ENCODE measurements around the gene ZBTB16. TPM values are rescaled to one million over a fixed set of nuclear protein-coding genes. Genes with fewer than 3 reads are reported as not detected.

The ZBTB16 gene
- total RNA-seq, 1 donor from 2014 or later: 0.53 TPM

DNA sequence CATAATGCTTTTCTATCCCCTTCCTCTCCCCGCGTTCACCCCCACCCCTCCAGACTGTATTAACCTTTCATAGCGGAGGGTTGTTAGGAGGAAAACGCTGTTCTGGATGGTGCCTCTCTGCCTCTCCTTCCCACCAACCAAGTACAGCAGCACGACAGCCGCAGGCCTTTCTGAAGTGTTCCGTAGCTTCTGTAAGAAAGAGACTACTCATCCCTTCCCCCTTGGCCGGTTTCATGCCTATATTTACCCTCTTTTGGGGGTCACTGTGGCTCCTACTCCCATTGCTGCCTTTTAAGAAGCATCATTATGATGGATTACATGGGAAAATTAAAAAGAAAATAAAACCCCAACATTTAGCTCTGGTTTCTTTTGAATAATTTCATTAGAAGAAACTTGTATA lies 46.5 kb downstream of the ZBTB16 start:
- DNase-seq (ENCODE audit: low read depth): no peak

DNA sequence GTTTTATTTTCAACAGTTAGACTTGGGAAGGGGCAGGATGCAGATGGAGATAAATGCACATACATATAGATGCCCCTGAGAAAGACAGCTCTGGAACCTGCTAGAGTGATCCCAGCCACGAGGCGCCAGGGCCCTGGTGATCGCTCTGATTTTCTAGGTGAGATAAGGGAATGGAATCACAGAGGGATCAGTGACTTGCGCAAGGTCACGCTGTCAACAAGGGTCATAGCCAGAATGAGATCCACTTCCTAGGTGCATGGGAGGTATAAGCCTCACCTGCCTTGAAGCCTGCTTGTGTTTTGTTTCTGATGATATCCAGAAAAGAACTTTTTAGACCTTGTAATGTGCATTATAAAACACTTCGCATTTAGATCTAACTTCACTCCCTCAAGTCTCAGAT lies 47.5 kb downstream of the ZBTB16 start:
- no peak for DNase-seq (ENCODE audit: low read depth)

DNA sequence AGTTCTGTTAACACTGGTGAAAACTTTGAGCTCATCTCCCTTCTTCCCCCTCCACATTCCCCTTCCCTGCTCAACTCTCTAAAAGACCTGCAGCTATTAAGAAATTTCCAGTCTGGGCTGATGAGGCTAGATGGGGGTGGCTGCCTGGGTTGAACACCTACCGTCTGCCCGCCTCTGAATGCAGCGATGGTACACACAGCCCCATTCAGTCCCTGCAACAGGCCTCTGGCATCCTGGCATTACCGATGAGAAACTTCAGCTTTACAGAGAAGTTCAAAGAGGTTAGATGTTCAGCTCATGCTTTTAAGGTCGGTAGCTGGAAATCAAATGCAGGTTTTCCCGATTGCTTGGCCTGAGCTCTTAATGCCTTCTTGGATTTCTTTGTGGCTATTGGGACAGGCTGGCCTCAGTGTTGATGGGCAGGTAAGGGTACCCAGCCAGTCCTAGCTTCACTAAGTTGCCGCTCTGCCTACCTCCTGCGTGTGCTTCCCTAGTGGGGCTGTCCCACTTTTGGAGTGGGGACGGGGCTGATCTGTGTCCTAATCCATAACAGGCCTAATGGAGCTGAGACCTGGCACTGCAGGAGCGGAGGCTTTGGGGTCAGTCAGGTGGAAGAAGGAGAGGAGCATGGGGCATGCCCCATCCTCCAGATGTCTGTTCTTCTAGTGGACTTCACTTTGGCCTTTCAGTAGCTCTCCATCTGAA lies 49.1 kb downstream of the ZBTB16 start:
- DNase-seq (ENCODE audit: low read depth): no peak

DNA sequence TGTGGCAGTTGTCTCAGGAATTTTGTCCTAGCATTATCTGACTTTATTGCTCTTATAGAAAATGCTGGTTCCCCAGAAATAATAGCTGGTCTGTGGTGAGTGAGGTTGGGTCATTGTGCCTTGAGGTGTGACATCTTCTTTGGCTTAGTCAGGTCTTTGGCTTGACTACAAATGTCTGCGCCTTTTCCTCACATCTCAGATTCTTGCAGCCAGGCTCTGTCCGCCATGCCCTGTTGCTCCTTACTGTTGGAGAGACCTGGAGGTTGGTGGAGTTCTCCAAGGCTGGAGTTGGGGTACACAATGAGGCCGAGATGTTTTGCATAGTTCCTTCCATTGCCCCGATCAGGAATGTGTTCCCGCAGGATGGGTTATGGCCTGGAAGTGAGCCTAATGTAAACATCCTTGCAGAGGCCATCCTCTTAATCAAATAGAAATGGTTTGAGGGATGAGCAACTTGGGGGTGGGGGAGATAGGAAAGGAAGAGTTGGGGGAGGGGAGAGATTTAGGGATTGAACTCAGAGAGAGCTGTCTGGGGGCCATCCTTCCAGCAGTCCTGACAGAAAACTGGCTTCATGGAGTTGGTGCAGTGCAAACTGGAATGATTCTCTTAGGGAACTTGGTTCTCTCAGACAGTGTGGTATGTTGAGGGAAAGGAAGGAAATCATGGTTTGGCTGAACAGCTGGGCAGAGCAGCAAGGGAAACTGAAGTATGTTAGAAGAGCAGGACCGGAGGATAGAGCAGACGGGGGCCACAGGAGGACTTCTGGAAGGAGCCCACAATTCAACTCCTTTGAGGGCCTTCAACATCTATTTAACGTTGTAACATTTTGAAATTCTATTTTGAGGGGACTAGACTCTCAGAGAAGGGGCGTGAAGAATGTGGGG lies 49.9 kb downstream of the ZBTB16 start:
- no peak for DNase-seq (ENCODE audit: low read depth)

DNA sequence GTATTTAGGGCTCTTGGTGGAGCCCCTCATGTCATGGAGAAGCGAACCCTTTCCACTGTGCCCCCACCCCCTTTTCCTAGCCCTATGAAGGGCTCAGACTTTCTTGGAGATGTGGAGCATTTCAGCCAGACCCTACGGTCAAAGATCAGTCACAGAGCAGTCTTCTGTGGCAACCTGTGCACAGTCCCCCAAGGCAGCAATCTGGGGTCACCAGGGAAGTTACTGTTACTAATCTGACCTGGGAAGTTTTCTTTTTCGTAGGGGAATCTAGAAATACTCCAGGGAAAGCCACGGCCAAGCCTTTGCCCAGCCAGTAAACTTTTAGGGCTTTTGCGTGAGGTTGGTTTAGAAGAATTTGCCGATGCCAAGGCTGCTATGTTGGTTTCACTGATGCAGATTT lies 50.6 kb downstream of the ZBTB16 start:
- DNase-seq (ENCODE audit: low read depth): no peak

DNA sequence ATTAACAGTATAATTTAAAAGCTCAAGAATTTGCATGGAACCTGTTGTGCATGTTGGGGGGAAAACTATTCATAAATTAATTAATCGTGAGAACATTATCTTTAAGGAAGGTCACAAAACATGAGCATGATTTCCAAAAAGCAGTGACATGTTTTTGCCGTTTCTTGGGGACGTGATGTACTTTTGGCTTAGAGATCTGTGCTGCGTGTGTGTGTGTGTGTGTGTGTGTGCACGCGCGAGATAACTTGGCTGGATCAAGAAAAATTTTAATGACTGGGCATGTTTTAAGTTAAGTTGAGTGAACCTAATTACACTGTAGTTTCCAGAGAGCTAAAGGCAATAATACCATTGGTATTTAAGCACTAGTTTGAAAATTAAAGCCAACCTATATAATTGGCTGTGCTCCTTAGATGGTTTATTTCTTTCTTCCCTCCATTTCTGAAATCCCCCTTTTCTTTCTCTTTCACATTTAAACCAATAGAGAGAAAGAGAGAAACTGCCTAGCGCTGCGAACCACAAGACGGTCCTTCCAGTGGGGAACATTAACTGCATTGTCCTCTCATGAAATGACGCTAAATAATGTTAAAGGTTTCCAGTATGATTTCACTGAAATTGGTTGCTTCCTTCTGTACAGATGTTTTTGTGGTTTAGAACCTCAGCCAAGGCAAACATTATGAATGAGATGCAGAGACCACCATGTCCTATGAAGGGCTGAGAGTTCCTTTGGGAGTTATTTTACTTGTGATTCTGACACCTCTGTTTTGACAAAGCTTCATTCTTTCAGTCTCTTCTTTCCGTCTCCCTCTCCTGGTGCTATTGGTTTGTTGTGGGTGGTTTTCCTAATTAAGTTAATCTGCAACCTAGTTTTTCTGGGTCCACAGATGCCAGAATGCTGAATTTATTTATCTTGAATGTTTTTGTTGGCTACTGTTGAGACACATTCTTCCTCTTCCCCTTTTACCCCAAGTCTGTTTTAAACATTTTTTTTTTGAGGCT lies 51.7 kb downstream of the ZBTB16 start:
- DNase-seq (ENCODE audit: low read depth): no peak

DNA sequence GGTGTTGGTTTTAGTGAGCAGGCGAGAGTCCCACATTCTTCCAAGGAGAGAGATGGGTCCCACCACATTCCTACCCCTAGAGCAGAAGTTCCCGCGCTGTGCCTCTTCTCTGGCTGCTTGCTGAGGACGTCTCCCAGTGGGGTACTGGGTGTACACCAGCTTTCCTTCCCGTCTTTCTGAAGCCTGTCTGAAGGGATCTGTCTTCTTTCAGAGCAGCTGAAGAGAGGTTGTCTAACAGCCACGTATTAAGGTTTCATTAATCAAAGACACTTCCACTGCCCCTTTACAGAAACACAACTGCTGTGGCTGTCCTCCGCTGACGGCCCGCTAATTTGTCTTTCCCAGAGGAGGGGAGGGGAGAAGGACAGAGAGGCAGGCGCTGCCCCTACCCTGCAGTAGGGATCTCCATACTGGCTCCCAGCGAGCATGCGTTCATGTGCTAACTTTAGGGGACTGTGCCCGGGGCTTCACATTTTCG lies 56.0 kb downstream of the ZBTB16 start:
- no peak for DNase-seq (ENCODE audit: low read depth)

DNA sequence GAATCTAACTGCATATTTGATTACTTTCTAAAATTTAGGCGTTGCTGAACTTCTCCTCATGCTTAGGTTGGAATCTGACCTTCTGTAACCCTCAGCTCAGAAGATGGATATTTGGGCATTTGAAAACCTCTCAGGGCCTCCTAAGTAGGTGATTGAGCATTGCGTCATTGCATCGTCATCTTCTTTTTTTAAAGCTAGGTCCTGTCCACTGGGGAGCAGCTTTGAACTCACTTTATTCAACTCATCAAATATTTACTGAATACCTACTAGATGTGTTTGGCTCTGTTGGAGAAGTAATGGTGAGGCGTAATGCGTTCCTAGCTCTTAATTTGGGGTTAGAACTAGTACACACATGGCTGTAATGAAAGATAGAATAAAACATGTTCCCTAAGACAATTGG lies 56.8 kb downstream of the ZBTB16 start:
- no peak for DNase-seq (ENCODE audit: low read depth)

DNA sequence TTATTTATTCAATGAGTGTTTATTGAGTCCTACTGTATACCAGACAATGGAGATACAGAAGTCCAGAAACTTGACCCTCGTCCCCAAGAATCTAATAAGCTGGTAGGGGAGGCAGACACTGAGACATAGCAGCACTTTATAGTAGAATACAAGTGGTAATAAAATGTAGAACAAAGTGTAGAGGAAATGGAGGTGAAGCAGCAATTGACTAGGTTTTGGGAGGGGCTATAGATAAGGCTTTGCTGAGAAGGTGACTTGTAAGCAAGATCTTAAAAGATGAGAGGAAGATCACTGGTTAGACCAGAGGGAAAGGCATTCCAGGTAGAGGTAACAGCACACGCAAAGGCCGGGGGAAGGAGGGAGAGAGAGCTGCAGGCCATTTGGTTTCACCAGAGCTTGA lies 57.3 kb downstream of the ZBTB16 start:
- DNase-seq (ENCODE audit: low read depth): no peak

DNA sequence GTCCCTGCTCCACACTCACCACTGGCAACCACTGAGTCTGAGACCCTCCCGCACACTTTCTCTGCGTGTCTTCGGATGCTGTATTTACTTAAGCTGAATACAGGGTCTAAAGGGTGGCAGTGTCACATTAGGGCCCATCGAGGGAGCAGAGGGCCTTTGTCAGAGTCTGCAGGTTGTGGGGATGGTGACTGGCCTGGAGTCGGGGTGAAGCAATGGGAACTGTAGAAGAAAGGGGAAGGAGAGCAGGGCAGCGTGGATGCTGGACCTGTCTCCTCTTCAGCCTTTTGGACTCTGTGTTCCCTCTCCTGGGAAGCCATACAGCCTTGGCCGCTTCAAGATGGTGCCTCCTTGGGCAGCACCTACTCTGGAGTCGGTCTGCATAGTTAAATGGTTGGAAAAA lies 61.1 kb downstream of the ZBTB16 start:
- DNase-seq (ENCODE audit: low read depth): no peak

DNA sequence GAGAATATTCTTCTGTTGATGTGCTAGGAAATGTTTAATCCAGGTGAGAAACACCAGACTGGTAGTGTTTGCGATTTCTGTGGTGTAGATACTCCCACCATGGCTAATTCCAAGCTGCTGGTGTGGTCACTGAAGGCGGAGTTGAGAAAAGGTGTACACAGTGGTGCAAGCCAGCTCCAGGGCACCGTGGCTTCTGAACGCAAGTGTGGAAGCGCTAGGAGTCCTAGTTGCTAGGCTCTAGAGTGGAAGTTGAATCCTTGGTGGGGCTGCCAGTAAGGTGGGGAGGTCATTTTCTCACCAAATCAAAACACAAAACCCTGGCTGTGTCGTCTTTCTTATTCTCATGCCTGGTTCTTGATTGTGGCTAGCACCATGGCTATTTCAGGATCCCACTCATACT lies 61.6 kb downstream of the ZBTB16 start:
- no peak for DNase-seq (ENCODE audit: low read depth)

DNA sequence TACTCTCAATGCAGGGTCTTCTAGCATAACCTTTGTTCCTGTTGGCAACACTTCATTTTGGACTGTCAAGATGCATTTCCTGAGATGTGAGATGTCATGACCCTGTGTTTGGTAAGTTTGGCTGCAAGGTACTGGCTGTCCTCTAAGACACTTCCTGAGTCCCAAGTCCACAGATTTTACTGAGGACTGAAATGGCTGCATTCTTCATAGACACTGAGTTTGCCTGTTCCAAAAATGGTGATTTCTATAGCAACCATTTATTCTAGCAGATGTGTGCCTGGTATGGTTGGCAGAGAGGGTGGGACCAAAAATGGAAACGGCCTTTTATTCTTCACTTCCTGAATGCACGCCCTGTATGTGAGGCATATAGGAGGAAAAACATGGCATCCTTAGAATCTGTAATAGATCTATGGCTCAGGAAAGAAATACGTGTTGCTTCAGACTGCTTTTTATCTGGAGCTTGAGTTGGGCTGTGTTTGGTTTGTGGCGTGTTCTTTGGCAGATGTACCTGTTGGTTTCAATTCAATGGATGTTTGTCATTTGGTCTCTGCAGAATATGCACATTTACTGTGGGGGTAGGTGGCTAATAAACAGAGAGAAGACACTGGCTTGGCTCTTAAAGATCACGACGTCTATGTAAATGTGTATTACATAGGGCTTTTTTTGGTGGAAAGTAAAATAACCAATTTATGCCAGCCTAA lies 62.4 kb downstream of the ZBTB16 start:
- DNase-seq (ENCODE audit: low read depth): no peak

DNA sequence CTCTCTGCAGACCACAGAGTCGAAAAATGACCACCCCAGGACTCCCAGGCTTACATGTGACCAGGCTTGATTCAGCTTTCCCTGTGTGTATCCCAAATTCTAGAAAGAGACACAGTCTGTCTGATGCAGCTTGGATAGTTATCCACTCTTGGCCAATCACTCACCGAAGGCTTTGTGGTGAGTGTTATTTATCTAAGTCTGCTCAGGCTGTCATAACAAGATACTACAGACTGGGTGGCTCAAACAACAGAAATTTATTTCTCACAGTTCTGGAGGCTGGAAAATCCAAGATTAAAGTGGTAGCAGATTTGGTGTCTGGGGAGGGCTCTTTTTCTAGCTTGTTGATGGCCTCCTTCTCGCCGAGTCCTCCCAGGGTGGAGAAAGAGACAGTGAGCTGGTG lies 63.2 kb downstream of the ZBTB16 start:
- DNase-seq (ENCODE audit: low read depth): no peak

DNA sequence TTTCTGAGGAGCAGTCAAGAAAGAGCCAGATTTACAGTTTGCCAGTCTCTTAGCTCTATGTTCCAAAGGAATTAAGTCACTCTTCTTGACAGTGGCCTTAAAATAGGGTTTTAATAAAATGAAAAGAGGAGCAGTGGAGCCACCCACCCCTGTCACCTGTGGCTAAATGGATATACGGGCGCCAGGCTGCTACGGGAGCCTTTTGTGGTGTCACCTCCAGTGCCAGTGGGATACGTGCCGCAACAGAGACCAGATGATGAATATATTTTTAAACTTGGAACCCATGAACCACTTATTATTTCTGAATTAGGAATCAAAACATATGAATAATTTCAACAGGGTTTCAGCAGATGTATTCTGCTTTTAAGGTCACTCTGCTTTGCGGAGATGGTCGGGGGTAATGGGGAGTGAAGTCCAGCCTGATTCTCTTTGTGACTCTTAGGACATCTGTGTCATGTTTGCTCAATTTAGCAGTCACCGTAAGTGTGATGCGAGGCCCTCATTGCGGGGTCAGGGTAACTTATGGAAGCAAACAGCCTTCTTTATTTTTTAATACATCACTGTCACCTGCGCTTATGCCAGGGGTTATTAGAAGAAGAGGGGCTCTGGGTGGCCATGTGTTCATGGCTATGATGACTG lies 64.3 kb downstream of the ZBTB16 start:
- DNase-seq (ENCODE audit: low read depth): no peak

DNA sequence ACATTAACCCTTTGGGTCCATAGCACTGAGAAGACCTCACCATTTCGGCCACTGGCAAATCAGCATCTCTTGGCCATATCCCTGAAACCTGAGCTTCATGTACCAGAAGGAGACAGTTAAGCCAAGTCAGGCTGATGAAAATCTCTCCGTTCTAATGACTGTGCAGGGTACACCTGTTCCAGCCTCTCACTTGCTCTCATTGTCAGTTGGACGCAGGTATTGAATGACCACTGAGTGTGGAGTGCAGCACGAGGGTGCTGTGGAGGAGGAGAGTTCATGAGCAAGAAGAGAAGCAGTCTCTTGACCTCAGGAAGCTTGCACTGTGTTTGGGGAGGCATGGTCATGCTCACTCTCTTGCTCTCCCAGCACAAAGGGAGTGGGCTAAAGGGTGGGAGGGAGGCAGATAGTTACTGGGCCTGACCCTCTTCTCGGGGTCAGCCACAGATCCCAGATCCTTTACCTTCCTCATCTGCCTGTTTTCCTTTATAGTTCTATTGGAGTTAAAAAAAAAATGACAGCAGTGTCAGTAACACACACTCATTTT lies 65.2 kb downstream of the ZBTB16 start:
- DNase-seq (ENCODE audit: low read depth): peak; percentile 44

DNA sequence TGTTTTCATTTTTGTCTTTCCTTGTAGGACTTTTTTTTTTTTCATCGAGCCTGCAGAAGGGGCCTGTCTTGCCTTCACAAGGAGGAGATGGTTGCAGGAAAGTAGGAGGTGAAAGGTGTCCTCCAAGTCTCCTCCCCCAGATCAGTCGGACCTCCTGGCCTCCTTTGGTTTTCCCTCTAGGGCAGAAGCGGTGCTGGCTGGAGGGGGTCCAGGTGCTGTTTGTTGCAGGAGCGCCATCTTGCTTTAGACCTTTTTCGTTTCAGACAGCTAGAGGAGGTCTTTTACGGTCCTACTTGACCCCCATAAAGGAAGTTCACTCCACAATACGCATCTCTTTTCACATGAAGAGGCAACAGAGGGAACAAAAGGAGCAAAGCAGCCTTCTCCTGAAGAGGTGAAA lies 66.0 kb downstream of the ZBTB16 start:
- no peak for DNase-seq (ENCODE audit: low read depth)

DNA sequence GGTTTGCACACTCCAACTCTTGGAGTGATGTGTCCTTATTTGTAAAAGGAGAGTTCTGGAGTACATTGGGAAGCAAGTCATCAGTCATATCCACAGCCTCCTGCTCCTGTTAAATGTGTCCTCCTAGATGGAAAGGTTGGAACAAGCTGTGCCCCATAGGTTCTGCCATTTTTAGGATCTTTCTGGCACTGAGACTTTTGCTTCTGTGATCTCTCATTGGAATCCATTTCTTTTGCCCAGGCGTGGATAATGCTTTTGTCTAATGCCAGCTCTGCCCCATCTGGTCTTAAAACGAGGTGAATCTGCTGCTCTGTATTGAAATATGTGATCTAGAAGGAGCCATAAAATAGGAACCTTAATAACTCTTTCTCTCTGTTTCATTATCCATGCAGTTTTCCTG lies 66.4 kb downstream of the ZBTB16 start:
- DNase-seq (ENCODE audit: low read depth): no peak

DNA sequence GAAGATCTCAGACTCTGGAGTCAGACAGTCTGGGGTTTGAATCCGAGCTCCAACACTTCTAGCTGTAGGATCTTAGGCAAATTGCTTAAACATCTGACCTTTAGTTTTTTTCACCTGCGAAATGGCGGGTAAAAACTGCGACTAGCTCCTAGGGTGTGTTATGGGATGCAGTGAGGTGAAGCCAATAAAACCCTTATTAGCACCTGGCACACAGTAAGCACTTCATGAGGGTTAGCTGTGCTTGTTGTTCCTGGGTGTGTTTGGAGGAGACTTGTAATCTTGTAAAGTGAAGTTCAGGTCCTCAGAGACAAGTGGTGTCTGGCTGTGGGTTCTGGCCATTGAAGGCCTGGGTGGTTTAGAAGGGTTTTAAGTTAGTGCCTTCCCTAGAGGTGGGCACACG lies 68.9 kb downstream of the ZBTB16 start:
- no peak for DNase-seq (ENCODE audit: low read depth)

DNA sequence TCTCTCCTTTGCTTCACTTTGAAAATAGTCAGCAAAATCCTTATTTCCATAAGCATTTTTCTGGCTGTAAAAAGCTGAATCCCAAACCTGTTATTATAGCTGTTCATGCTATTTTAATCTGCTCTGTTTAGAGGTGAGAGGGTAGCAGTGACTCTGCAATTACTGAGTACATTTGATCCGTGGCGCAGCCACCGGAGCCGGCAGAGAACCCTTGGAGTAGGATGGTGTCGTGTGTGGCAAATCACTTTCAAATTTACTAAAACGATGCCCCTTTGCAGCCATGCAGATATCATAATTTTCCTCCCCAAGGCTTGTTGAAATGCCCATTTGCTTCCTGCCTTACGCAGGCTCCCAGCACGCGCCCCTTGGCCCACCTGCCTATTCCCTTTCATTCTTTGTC lies 69.6 kb downstream of the ZBTB16 start:
- no peak for DNase-seq (ENCODE audit: low read depth)

DNA sequence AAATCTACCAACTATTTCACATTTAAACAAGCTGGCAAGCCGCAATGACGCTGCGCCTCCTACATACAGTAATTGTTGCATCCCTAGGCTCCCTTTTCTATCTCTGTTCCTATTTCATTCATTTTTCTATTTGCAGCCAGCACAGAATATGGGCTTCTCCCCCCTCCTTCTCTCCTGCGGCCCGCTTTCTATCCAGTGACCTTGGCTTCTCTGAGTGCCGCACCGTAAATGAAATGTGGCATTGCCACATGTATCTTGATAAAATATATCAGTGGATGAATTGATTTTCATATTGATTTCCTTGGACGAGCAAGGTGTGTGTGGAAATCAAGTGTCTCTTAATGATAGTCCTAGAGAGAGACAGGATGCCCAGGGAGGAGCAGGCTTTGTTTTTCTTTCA lies 70.2 kb downstream of the ZBTB16 start:
- no peak for DNase-seq (ENCODE audit: low read depth)
